ENCODE results near the gene ZNF487.

DNA sequence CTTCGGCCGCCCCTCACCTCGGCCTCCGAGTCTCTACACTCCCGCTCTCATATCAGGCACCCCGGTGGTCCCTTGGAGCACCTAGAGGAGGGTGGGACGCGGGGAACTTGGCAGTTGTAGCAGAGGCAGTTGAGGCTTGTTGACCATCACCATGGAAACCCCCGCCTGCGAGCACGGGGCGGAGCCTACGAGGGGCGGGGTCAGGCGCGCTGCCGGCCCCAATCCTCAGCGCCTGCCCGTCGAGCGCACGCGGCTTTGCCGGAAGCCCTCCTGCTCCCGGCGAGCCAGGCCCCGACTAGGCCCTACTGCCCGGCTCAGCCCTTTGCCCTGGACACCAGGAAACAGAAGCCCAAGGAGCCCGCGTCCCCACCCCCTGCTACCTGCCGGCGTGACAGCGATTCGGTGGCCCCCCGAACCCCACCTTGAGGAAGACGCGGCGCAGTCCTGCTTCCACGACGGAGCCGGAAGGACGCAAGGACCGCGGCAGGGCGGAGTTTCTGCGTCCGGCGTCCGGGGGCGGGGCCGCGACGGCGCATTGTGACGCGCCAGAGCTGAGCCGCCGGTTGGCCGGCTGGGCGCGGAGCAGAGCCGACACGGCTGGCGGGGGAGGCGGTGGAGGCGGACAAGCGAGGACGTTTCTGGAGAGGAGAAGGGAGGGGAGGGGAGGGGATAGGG is 28.1 kb upstream of the ZNF487 start, which contains the start of gene HNRNPF:
- TF ChIP-seq TCF4 (CRISPR knock-in tag; IDR thresholded peaks at IDR 0.05; ENCODE audit: borderline replicate concordance): no peak
- no peak for TF ChIP-seq PPARA (CRISPR knock-in tag; IDR thresholded peaks at IDR 0.05; ENCODE audit: borderline replicate concordance)
- TF ChIP-seq, protein P1, sequence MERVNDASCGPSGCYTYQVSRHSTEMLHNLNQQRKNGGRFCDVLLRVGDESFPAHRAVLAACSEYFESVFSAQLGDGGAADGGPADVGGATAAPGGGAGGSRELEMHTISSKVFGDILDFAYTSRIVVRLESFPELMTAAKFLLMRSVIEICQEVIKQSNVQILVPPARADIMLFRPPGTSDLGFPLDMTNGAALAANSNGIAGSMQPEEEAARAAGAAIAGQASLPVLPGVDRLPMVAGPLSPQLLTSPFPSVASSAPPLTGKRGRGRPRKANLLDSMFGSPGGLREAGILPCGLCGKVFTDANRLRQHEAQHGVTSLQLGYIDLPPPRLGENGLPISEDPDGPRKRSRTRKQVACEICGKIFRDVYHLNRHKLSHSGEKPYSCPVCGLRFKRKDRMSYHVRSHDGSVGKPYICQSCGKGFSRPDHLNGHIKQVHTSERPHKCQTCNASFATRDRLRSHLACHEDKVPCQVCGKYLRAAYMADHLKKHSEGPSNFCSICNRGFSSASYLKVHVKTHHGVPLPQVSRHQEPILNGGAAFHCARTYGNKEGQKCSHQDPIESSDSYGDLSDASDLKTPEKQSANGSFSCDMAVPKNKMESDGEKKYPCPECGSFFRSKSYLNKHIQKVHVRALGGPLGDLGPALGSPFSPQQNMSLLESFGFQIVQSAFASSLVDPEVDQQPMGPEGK (CRISPR knock-in tag; IDR thresholded peaks at IDR 0.05; ENCODE audit: borderline replicate concordance): no peak
- TF ChIP-seq, protein P2, sequence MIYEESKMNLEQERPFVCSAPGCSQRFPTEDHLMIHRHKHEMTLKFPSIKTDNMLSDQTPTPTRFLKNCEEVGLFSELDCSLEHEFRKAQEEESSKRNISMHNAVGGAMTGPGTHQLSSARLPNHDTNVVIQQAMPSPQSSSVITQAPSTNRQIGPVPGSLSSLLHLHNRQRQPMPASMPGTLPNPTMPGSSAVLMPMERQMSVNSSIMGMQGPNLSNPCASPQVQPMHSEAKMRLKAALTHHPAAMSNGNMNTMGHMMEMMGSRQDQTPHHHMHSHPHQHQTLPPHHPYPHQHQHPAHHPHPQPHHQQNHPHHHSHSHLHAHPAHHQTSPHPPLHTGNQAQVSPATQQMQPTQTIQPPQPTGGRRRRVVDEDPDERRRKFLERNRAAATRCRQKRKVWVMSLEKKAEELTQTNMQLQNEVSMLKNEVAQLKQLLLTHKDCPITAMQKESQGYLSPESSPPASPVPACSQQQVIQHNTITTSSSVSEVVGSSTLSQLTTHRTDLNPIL (CRISPR knock-in tag; IDR thresholded peaks at IDR 0.05; ENCODE audit: low read depth): no peak
- TF ChIP-seq TOX (CRISPR knock-in tag; IDR thresholded peaks at IDR 0.05; ENCODE audit: borderline replicate concordance): no peak
- TF ChIP-seq ESRRG (CRISPR knock-in tag; IDR thresholded peaks at IDR 0.05): no peak
- no peak for TF ChIP-seq ZNF8 (CRISPR knock-in tag; IDR thresholded peaks at IDR 0.05)

All from SK-N-SH treated with all-trans-retinoic acid at 6 μM for 48 hours (cell line).